OCI-LY3 (cell line): ENCODE measurements around the gene FAM204A.

ENCODE experiments used
- EZH2phosphoT487 ChIP-seq: fragments of 200-600 bp; shearing (Covaris generic); IDR thresholded peaks from 2 replicates; pipeline ENCODE4 v1.6.1; 2018; ENCODE audit warnings: antibody characterized with exemption, mixed run types, low read depth
- TF ChIP-seq, protein P1 (sequence below): fragments of 200-600, 300-600 bp; sonication (generic); IDR thresholded peaks from 2 replicates; pipeline ENCODE4 v1.5.1; 2014; ENCODE audit warnings: antibody characterized with exemption, low read length, low read depth

- TF ChIP-seq EZH2phosphoT487: no peak
- TF ChIP-seq, protein P1, sequence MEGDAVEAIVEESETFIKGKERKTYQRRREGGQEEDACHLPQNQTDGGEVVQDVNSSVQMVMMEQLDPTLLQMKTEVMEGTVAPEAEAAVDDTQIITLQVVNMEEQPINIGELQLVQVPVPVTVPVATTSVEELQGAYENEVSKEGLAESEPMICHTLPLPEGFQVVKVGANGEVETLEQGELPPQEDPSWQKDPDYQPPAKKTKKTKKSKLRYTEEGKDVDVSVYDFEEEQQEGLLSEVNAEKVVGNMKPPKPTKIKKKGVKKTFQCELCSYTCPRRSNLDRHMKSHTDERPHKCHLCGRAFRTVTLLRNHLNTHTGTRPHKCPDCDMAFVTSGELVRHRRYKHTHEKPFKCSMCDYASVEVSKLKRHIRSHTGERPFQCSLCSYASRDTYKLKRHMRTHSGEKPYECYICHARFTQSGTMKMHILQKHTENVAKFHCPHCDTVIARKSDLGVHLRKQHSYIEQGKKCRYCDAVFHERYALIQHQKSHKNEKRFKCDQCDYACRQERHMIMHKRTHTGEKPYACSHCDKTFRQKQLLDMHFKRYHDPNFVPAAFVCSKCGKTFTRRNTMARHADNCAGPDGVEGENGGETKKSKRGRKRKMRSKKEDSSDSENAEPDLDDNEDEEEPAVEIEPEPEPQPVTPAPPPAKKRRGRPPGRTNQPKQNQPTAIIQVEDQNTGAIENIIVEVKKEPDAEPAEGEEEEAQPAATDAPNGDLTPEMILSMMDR: no peak
Observed at GRCh38 chr10:118277871-118278270, 64.3 kb downstream of the FAM204A start.
